Measurements from ENCODE around the gene RADIL.

The RADIL gene

GRCh38 chr7:4866528-4867496, 16.7 kb downstream of the RADIL start:
- no peak for TF ChIP-seq REST (IDR thresholded peaks at IDR 0.05; ENCODE audit: insufficient replicate concordance, low read depth)
- no peak for TF ChIP-seq GABPA (IDR thresholded peaks at IDR 0.05; ENCODE audit: low read depth)
- no peak for TF ChIP-seq POLR2AphosphoS5 (IDR thresholded peaks at IDR 0.05; ENCODE audit: low read depth)
- TF ChIP-seq SPI1 (IDR thresholded peaks at IDR 0.05; ENCODE audit: borderline replicate concordance, low read depth): no peak
- no peak for TF ChIP-seq CTCF (IDR thresholded peaks at IDR 0.05; ENCODE audit: insufficient read depth, low read length)
- Histone ChIP-seq H3K4me3 (replicated peaks; ENCODE audit: insufficient read depth, low read length) (no peak overlapping the region), H3K27ac (replicated peaks) (no peak overlapping the region), H3K27me3 (ENCODE audit: insufficient read depth, poor library complexity, severe bottlenecking) (peaks cover 9% of the 10 kb centered on the region)
- DNase-seq (ENCODE audit: low read depth in 1 of 2, low spot score in 1 of 2): no peak

GRCh38 chr7:4862156-4862555, 21.4 kb downstream of the RADIL start:
- DNase-seq (ENCODE audit: low read depth in 1 of 2, low spot score in 1 of 2): no peak
- Histone ChIP-seq H3K27ac (replicated peaks) (no peak overlapping the region), H3K27me3 (ENCODE audit: insufficient read depth, poor library complexity, severe bottlenecking) (peaks cover 26% of the 10 kb centered on the region), H3K4me3 (replicated peaks; ENCODE audit: insufficient read depth, low read length) (no peak overlapping the region)
- TF ChIP-seq GABPA (IDR thresholded peaks at IDR 0.05; ENCODE audit: low read depth) (no peak), POLR2AphosphoS5 (IDR thresholded peaks at IDR 0.05; ENCODE audit: low read depth) (no peak), CTCF (IDR thresholded peaks at IDR 0.05; ENCODE audit: insufficient read depth, low read length) (no peak), SPI1 (IDR thresholded peaks at IDR 0.05; ENCODE audit: borderline replicate concordance, low read depth) (no peak), REST (IDR thresholded peaks at IDR 0.05; ENCODE audit: insufficient replicate concordance, low read depth) (no peak)

- no peak for DNase-seq (ENCODE audit: low read depth in 1 of 2, low spot score in 1 of 2)
- Histone ChIP-seq H3K4me3 (replicated peaks; ENCODE audit: insufficient read depth, low read length) (no peak within 1 kb of the TSS), H3K27me3 (ENCODE audit: insufficient read depth, poor library complexity, severe bottlenecking) (peaks cover 30% of the 10 kb centered on the region), H3K27ac (replicated peaks) (no peak within 1 kb of the TSS)
- no peak for TF ChIP-seq SPI1 (IDR thresholded peaks at IDR 0.05; ENCODE audit: borderline replicate concordance, low read depth)
- no peak for TF ChIP-seq REST (IDR thresholded peaks at IDR 0.05; ENCODE audit: insufficient replicate concordance, low read depth)
- TF ChIP-seq GABPA (IDR thresholded peaks at IDR 0.05; ENCODE audit: low read depth): no peak
- no peak for TF ChIP-seq CTCF (IDR thresholded peaks at IDR 0.05; ENCODE audit: insufficient read depth, low read length)
- no peak for TF ChIP-seq POLR2AphosphoS5 (IDR thresholded peaks at IDR 0.05; ENCODE audit: low read depth)
Measured at GRCh38 chr7:4861673-4862072, 21.8 kb downstream of the RADIL start, which contains the start of gene PAPOLB. Gene PAPOLB (minus strand): TSS chr7:4862030. CDS start chr7:4861810, 220 bp downstream.
